GM18498 (cell line): ENCODE data around the gene MYH7.
"Not testable (repeated sequence)": the region's sequence is repeated elsewhere in the genome, so short reads cannot be mapped to it uniquely, and the experiment has no call there.

ENCODE experiments used
- ATAC-seq: cut with Tn5 transposase; IDR thresholded peaks from one replicate; pipeline ENCODE4 v1.9.1; 2021; ENCODE audit warnings: mild to moderate bottlenecking, moderate library complexity; ENCODE audit not compliant: unreplicated experiment

Gene MYH7

GRCh38 chr14:23431486-23431885 lies 4.0 kb downstream of the MYH7 start:
- no peak for ATAC-seq

- no peak for ATAC-seq
Observed at GRCh38 chr14:23430723-23431085, 4.8 kb downstream of the MYH7 start.

- ATAC-seq, result no peak
Observed at GRCh38 chr14:23430016-23430722, 5.3 kb downstream of the MYH7 start.

- no peak for ATAC-seq
Observed at GRCh38 chr14:23428686-23429495, 6.6 kb downstream of the MYH7 start.

- ATAC-seq, result not testable (repeated sequence)
Observed at GRCh38 chr14:23425798-23426197, 9.7 kb downstream of the MYH7 start.

- ATAC-seq, result no peak
Observed at GRCh38 chr14:23425169-23425568, 10.3 kb downstream of the MYH7 start.

GRCh38 chr14:23423657-23424056 lies 11.8 kb downstream of the MYH7 start:
- no peak for ATAC-seq

- ATAC-seq, result no peak
Observed at GRCh38 chr14:23421594-23421993, 13.9 kb downstream of the MYH7 start.

- not testable (repeated sequence) for ATAC-seq
Observed at GRCh38 chr14:23419646-23420045, 15.8 kb downstream of the MYH7 start.

- no peak for ATAC-seq
Observed at GRCh38 chr14:23418021-23418420, 17.4 kb downstream of the MYH7 start.

- ATAC-seq, result not testable (repeated sequence)
Observed at GRCh38 chr14:23417269-23417668, 18.2 kb downstream of the MYH7 start.

- no peak for ATAC-seq
Observed at GRCh38 chr14:23416801-23417200, 18.7 kb downstream of the MYH7 start.

- ATAC-seq, result no peak
Observed at GRCh38 chr14:23415821-23416778, 19.4 kb downstream of the MYH7 start.

- ATAC-seq, result no peak
Observed at GRCh38 chr14:23414906-23415820, 20.3 kb downstream of the MYH7 start.

- no peak for ATAC-seq
Observed at GRCh38 chr14:23414254-23414653, 21.2 kb downstream of the MYH7 start.

GRCh38 chr14:23413681-23414080 lies 21.8 kb downstream of the MYH7 start:
- no peak for ATAC-seq

GRCh38 chr14:23411563-23412525 lies 23.6 kb downstream of the MYH7 start:
- no peak for ATAC-seq

GRCh38 chr14:23409966-23410635 lies 25.4 kb downstream of the MYH7 start:
- ATAC-seq, result no peak
